ENCODE data around the gene DENND2A.

GRCh38 chr7:140673774-140674155 lies 33.2 kb upstream of the DENND2A start:
- TF ChIP-seq CTCF (IDR thresholded peaks at IDR 0.05) (no peak), POLR2A (IDR thresholded peaks at IDR 0.05) (no peak), EP300 (IDR thresholded peaks at IDR 0.05) (no peak), POLR2AphosphoS5 (IDR thresholded peaks at IDR 0.05) (no peak)
